GM21737 (cell line): Measurements from ENCODE around the gene C4orf33.
A peak's percentile ranks its signal among the peaks of the same experiment; 100 is the strongest.
"Not testable (repeated sequence)": the region's sequence is repeated elsewhere in the genome, so short reads cannot be mapped to it uniquely, and the experiment has no call there.

Experiments
- ATAC-seq: cut with Tn5 transposase; IDR thresholded peaks from one replicate; pipeline ENCODE4 v1.9.1; 2021; ENCODE audit warnings: mild to moderate bottlenecking, moderate library complexity; ENCODE audit not compliant: unreplicated experiment

C4orf33 gene, protein sequence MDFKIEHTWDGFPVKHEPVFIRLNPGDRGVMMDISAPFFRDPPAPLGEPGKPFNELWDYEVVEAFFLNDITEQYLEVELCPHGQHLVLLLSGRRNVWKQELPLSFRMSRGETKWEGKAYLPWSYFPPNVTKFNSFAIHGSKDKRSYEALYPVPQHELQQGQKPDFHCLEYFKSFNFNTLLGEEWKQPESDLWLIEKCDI

DNA sequence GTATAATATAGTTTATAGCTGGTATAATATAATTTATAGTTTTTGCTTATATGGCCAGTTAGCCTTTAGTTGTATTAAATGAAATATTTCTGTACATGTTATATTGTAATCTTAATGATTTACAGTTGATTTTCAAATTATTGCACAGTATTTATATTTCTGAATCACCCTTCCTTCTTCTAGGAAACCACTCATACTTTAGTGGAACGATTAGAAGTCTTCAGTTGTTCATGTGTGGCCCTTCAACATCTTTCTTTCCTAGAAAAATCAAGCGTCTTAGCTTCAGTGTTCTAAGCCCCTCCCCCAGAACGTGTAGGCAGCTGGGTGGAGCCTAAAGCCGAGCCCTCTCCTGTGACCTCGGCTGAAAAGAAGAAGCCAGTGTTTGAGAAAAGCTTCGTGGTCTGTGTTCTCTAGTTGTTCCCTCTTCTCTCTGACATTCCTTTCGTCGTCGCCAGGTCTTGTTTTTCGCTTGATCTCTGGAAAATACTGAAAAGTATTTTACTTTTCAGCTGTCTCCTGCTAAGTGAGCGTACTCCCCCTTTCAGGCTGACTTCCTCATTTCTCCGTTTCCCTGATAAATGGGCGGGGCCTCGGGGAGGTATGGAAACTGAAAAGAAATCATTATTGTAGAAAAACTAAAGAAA, at the start of gene C4orf33:
C4orf33 (plus strand) TSS at position 342 of the 644 bp plus-strand sequence. CDS start 6,459 bp downstream, outside the sequence.
- ATAC-seq, result peak; percentile 48

DNA sequence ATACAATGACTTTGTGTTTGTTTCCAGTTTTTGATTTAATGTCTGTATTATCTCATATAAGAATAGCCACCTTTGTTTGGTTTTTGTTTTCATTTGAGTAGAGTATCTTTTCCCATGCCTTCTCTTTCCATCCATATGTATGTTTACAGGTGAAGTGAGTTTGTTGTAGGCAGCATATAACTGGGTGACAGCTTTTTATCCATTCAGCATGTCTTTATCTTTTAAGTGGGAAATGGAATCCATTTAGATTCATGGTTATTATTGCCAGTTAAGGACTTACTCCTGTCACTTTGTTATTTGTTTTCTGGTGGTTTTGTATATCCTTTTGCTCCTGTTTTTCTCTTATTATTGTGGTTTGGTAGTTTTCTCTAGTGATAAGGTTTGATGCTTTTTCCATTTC, 36.9 kb upstream of the C4orf33 start:
- ATAC-seq, result no peak

DNA sequence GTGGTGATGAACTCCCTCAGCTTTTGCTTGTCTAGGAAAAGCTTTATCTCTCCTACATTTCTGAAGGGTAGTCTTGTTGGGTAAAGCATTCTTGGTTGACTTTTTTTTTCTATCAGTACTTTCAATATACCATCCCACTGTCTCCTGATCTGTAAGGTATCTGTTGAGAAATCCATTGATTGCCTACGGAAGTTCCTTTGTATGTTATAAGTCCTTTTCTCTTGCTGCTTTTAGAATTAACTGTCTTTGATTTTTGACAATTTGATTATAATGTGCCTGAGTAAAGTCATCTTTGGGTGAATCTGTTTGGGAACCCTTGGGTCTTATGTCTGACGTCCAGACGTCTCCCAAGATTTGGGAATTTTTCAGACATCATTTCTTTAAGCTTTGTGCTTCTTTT, 33.4 kb upstream of the C4orf33 start:
- no peak for ATAC-seq

DNA sequence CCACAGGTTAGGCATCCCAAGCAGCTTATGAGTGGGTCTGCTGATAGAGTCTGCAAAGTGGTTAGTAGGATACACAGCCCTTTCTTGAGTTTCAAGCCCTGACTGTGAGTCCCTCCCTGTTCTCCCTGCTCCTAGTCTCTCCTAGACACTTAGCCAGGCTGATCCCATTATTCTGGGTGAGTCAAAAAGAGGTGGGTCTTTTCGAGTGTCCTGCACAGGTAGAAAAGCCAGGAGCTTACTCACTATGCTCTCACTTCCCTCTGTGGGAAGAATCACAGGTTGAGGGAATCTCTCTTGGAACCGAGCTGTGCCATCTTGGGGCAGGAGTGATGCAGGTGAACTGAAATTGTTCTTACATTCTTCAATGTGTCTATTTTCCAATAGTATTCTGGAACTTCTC, 32.3 kb upstream of the C4orf33 start:
- no peak for ATAC-seq

DNA sequence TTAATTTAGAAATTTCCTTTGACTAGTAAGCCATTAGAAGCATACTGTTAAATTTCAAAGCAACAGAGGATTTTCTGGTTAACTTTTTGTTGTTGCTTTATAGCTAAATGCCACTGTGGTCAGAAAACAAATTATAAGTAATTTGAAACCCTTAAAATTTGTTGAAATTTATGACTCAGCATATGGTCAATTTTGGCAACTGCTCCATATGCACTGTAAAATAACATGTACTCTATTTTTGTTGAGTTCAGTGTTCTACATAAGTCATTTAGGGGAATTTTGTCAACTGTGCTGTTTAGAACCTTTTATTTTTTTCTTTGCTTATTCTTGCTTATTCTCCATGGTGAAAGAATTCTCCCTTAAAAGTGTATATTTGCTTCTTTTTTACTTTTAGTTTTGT, 31.2 kb upstream of the C4orf33 start:
- ATAC-seq, result no peak

DNA sequence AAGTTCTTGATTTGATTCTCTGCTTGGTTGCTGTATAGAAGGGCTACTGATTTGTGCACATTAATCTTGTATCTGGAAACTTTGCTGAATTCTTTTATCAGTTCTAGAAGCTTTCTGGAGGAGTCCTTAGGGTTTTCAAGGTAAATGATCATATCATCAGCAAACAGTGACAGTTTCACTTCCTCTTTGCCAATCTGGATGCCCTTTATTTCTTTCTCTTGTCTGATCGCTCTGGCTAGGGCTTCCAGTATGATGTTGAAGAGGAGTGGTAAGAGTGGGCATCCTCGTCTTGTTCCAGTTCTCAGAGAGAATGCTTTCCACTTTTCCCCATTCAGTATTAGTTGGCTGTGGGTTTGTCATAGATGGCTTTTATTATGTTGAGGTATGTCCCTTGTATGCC, 26.4 kb upstream of the C4orf33 start:
- ATAC-seq, result not testable (repeated sequence)

DNA sequence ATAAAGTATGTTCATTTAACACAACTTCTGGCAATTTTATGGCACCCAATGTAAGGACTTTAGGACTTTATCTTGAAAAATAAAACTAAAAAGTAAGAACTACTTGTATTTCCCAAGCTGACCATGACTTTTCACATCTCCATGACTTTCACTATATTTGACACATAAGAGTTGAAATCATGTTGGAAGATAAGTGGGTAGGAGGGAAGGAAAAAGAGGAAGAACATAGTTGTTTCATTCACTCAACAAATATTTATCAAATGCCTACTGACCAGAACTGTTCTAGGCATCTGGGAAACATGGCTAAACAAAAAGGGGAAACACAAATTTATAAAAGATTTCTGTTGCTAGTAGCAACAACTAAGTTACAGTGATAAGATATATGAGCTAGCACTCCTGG, 18.6 kb upstream of the C4orf33 start:
- no peak for ATAC-seq

DNA sequence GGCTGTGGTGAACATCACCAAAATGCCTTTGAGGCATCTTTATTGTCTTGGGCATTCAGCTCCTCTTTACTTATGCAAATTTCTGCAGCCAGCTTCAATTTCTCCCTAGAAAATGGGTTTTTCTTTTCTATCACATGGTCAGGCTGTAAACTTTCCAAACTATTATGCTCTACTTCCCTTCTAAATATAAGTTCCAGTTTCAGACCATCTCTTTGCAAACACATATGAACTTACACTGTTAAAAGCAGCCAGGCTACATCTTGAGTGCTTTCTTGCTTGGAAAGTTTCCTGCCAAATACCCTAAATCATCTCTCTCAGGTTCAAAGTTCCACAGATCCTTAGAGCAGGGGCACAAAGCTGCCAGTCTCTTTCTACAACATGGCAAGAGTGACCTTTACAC, 15.8 kb upstream of the C4orf33 start:
- ATAC-seq, result no peak

DNA sequence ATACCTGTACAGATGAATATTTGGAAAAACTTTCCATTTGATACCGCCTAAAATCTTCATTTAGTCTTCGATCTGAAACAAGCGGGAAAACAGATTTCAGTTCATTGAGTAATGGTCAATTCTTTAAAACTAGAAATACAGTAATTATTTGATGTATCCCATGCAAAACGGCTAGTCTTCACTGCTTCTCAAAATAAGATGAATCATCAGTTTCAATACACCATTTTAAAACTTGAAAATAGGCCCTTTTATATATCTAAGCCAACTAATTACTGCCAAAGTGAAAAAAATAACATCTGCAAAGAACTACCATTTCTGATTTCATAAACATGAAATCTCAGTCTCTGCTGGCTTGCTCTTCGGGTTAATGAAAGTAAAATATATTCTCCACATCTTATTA, 13.7 kb upstream of the C4orf33 start:
- no peak for ATAC-seq

DNA sequence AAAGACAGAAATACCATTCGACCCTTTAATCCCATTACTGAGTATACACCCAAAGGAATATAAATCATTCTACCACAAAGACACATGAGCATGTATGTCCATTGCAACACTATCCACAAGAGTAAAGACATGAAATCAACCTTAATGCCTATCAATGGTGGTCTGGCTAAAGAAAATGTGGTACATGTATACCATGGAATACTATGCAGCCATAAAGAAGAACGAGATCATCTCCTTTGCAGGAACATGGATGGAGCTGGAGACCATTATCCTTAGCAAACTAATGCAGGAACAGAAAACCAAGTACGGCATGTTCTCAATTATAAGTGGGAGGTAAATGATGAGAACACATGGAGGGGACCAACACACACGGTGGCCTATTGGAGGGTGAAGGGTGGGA, 10.5 kb upstream of the C4orf33 start:
- no peak for ATAC-seq

DNA sequence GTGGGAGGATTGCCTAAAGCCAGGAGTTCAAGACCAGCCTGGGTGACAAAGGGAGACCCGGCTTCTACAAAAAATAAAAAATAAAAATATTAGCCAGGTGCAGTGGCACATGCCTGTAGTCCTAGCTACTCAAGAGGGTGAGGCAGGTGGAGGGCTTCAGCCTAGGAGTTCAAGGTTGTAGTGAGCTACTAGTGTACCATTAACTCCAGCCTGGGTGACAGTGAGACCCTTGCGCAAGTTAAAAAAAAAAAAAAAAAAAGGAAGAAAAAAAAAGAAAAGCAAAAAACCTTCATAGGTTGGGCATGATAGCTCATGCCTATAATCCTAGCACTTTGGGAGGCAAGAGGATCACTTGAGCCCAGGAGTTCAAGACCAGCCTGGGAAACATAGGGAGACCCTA, 8.4 kb upstream of the C4orf33 start:
- no peak for ATAC-seq

DNA sequence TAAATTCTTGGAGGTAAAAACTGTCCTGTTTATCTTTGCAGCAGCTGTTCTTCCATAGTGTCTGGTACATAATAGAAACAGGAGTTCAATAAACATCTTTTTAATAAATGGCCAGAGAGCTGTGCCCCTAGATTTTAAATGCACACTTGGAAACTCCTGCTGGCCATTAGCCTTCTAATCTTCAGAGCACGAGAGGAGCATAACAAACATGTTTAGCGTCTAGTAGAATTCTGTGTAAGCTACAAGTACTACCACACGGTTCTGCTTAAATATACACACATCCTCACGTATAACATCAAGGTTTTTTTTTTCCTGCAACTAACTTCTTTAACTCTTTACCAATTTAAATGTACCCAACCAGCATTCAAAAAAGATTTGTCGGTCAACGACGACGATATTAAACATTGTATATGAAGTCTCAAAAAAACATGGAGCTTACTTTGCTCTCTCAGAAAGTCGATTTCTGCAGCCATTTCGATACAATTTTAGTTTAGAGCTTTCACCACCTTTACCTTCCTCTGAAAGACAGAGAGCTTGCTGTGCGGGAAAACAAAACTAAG, 3.2 kb upstream of the C4orf33 start:
- no peak for ATAC-seq

DNA sequence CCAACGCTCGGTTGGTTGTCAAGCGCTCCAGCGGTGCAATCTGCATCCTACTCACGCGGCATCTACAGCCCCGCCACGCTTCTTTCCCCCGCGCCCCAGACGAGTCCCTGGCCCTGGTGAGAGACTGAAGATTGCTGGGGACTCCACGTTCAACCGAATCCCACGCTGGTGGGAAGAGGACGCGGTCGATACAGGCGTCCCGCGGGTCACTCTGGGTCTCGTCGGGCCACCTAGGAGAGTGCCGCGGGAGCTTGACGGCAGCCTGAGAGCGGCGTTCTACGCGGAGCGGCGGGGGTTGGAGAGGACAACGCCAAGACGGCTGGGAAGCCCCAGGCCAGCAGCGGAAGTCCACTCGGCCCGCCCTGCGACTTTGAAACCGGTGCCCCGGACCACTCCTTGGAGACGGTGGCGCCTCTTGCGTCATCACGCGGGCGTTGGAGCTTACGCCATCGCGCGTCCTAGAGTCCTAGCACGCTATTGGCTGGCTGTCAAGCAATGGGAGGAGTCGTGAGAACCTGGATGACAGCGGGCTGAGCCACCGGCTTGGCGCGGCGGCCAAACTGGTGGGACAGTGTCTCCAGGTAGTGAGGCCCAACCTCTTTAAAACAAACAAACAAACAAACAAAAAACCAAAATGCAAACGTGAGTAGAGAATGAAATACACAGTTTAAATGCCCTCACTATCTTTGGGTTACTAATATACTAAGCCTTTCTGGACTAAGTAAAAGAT, 2.6 kb upstream of the C4orf33 start, which contains the start of gene SCLT1:
SCLT1 (minus strand) TSS at position 349 of the 730 bp plus-strand sequence. CDS start 436 bp downstream, outside the sequence.
- ATAC-seq, result peak; percentile 92

DNA sequence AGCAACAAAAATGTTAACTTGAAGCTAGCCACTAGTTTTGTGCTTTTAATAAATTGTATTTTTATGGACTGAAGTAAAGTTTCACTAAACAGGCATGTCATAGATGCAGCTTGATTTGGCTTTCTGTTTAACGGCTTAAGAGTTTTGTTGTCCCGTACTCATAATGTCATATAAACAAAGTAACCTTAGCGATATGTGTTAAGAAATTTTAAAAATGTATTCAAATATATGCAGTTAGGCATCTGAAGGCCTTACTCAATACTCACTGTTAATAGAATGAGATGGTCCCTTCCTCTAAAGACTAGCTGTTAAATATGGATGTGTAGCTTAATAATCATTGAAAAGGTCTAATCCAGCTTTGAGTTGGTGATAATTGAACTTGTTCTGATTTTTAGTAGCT, 1.6 kb upstream of the C4orf33 start:
- no peak for ATAC-seq

DNA sequence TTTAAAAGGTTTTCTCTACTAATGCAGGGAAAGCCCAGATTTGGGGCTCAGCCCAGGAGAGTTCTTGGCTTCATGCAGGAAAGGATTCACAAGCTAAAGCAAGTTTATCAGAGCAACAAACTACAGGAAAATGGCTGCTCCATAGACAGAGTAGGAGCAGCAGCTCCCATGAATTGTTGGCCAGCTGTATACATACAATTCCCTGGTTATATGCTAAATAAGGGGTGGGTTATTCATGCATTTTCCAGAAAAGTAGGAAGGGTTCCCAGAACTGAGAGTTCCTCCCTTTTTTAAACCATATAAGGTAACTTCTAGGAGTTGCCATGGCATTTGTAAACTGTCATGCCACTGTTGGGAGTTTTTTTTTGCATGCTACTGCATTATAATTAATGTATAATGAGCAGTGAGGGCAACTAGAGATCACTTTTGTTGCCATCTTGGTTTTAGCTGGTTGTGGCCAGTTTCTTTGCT, 2.6 kb downstream of the C4orf33 start:
- no peak for ATAC-seq

DNA sequence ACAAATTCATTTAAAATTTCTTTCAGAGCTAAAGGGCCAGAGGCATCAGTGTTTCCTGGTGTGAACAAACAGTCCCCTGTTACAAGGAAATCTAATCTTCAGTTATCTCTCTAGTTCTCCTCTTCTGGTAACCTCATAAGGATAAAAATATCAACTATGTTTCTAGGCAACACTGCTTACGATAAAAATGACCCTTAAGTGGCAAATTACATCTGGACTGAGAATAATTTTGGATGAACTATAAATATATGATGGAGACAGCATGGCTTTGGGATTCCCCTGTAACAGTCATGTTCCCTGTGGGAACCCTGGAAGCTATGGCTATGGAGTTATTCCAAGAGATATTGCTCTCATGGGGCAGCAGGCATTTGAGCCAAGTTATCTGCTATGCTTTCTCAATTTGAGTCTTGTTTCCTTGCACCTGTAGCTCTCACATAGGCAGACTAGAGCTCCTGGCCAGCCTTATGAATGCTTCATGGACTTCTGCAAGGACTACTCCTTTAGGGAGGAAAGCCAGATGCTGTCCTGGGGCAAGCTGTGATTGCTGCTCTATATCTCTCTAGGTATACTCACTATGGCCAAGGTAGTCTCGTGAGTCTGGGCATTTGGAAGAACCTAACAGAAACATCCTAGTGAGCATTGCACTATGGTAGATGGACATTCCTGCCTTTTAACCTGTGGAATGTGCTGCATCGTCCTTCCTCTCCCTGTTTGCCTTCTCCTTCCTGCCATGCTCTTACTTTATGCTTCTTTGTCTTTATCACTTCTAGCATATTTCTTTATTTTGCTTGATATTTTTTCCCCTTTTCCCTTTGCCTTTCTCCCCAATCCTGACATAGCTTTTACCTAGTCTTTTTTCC, 14.2 kb downstream of the C4orf33 start:
- no peak for ATAC-seq

DNA sequence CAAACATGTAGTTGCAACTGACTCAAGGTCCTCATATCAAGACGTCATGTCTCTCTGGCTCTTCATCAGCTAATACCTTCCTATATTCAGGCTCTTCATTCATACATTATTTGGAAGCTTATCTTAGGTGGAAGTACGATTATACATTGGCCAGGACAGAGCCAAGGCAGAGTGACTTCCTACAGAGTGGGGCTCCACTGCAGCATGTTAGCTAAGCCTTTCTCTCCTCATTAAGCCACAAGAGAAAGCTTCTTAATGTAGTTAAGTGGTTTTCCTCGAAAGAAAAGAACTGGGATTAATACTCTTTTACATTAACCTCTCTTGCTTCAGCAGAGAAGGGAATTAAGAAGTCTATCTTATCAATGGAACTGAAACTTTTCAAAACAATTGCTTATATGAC, 15.0 kb downstream of the C4orf33 start:
- no peak for ATAC-seq

DNA sequence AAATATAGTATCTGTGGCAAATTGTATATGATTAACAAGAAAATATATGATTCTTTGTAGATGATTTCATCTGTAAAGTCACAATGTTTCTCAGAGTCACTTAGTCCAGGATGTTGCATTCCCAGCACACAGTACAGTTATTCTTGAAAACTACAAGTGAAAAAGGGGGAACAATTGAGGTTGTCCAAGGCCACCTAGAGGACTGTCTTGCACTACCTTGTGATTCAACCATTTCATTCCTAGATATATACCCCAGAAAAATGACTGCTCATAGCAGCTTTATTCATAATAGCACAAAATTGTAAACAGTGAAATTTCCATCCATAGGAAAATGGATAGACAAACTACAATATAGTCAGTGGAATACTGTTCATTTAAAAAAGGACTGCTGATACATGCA, 16.0 kb downstream of the C4orf33 start:
- no peak for ATAC-seq

DNA sequence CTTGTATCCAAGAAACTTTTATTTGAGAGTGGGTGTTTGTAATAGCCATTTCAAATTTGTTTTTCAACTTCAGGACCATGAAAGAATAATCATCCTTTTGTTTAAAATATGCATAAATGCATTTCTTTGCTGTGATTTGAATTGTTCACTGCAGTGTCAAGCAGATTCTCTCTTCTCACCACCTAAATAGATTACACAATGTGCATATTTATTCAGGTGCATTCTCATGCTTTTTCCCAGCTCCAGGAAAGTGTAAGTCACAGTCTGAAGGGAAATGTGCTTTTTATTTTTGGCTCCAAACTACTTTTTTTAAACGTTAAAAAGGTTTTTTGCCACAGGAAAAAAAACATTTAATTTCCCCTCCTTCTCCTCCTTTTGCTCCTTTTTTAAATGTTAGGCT, 17.5 kb downstream of the C4orf33 start:
- no peak for ATAC-seq

DNA sequence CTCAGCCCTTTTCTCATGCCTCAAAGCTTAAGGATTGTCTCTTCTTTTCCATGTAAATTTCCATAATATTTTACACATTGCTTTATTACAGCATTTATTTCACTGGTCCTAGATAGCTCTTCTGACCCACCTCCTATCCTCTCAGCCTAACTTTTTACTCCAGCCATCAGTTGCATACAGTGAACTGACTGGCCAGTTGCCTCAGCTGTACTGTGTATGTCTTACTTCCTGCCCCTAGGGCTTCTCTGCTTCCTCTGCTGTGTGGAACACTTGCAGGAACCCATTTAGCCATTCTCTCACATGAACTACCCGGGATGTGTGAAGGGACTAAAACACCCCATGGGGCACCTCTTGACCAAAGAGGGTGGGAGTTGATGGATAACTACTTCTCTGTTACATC, 18.0 kb downstream of the C4orf33 start:
- ATAC-seq, result no peak

DNA sequence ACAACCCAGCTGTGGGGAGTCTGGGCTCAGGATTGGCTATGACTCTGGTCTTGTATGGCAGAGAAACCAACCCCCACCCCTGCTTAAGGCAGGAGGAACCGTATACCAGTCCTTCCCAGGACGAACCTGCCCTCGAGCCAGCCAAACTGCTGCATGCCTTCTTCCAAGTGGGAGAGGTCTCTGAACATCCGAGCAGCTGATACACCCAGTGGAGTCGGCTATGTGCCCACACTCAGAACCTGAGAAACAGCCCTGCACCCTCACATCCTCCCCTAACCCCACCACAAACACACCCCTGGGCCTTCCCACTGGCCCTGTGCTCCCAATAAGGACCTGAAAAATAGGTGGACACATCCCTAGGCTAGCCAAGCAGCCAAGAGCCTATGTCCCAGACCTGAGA, 21.8 kb downstream of the C4orf33 start:
- ATAC-seq, result no peak
